HL-60 (cell line): ENCODE measurements around the gene ANKS1B.
"Not testable (repeated sequence)": the region's sequence is repeated elsewhere in the genome, so short reads cannot be mapped to it uniquely, and the experiment has no call there.

ENCODE experiments used
- POLR2AphosphoS5 ChIP-seq: IDR thresholded peaks from 2 replicates; pipeline ENCODE4 v1.6.1; 2012; ENCODE audit warnings: low read depth
- TF ChIP-seq, protein P1 (sequence below): IDR thresholded peaks from one replicate; pipeline ENCODE4 v1.5.1; 2011; ENCODE audit warnings: low read length, control low read depth, inconsistent platforms; ENCODE audit not compliant: insufficient read depth

DNA sequence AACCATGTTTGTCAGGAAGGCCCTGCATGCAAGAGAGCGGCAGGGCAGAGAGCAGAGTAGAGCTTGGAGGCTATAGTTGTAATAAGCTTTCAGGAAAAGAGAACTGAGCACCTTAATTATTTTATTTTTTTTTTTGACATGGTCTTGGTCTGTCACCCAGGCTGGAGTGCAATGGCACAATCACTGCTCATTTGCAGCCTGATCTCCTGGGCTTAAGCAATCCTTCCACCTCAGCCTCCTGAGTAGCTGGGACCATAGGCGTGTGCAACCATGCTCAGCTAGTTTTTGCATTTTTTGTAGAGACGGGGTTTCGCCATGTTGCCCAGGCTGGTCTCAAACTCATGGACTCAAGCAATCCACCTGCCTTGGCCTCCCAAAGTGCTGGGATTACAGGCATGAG, 950.5 kb downstream of the ANKS1B start:
- TF ChIP-seq, protein P1, sequence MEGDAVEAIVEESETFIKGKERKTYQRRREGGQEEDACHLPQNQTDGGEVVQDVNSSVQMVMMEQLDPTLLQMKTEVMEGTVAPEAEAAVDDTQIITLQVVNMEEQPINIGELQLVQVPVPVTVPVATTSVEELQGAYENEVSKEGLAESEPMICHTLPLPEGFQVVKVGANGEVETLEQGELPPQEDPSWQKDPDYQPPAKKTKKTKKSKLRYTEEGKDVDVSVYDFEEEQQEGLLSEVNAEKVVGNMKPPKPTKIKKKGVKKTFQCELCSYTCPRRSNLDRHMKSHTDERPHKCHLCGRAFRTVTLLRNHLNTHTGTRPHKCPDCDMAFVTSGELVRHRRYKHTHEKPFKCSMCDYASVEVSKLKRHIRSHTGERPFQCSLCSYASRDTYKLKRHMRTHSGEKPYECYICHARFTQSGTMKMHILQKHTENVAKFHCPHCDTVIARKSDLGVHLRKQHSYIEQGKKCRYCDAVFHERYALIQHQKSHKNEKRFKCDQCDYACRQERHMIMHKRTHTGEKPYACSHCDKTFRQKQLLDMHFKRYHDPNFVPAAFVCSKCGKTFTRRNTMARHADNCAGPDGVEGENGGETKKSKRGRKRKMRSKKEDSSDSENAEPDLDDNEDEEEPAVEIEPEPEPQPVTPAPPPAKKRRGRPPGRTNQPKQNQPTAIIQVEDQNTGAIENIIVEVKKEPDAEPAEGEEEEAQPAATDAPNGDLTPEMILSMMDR, result not testable (repeated sequence)
- not testable (repeated sequence) for TF ChIP-seq POLR2AphosphoS5
